GM19099 (cell line): ENCODE data around the gene CSNK2A3.
"Not testable (repeated sequence)": the region's sequence is repeated elsewhere in the genome, so short reads cannot be mapped to it uniquely, and the experiment has no call there.

Experiments
- POLR2A ChIP-seq: IDR thresholded peaks from 3 replicates; pipeline ENCODE4 v1.6.1; 2011; ENCODE audit warnings: low read depth; ENCODE audit not compliant: insufficient read length; ENCODE audit errors: extremely low read depth

CSNK2A3 gene

GRCh38 chr11:11352878-11353277 is at the start of gene CSNK2A3:
CSNK2A3 (minus strand) TSS chr11:11353250; CDS start chr11:11353119, 131 bp downstream.
- TF ChIP-seq POLR2A, result not testable (repeated sequence)

- TF ChIP-seq POLR2A, result no peak
Observed at GRCh38 chr11:11401960-11402535, 49.0 kb upstream of the CSNK2A3 start.

GRCh38 chr11:11400635-11401232 is 47.7 kb upstream of the CSNK2A3 start:
- no peak for TF ChIP-seq POLR2A

- TF ChIP-seq POLR2A, result no peak
Observed at GRCh38 chr11:11400121-11400520, 47.1 kb upstream of the CSNK2A3 start.

GRCh38 chr11:11397781-11398180 is 44.7 kb upstream of the CSNK2A3 start:
- TF ChIP-seq POLR2A, result no peak

GRCh38 chr11:11397036-11397415 is 44.0 kb upstream of the CSNK2A3 start:
- TF ChIP-seq POLR2A, result no peak

- no peak for TF ChIP-seq POLR2A
Observed at GRCh38 chr11:11396301-11397035, 43.4 kb upstream of the CSNK2A3 start.

- no peak for TF ChIP-seq POLR2A
Observed at GRCh38 chr11:11395126-11395525, 42.1 kb upstream of the CSNK2A3 start.

GRCh38 chr11:11394241-11394640 is 41.2 kb upstream of the CSNK2A3 start:
- no peak for TF ChIP-seq POLR2A

GRCh38 chr11:11391796-11392463 is 38.9 kb upstream of the CSNK2A3 start:
- no peak for TF ChIP-seq POLR2A

GRCh38 chr11:11391169-11391568 is 38.1 kb upstream of the CSNK2A3 start:
- no peak for TF ChIP-seq POLR2A

GRCh38 chr11:11390068-11390771 is 37.2 kb upstream of the CSNK2A3 start:
- no peak for TF ChIP-seq POLR2A

GRCh38 chr11:11389238-11389637 is 36.2 kb upstream of the CSNK2A3 start:
- no peak for TF ChIP-seq POLR2A

GRCh38 chr11:11387622-11388305 is 34.7 kb upstream of the CSNK2A3 start:
- TF ChIP-seq POLR2A, result no peak
